NK-92 (cell line): Measurements from ENCODE around the gene CMC2.

Source experiments
- DNase-seq: peaks from one replicate; lab custom pipeline; 2025; ENCODE audit not compliant: unreplicated experiment; lab: John Stamatoyannopoulos, UW

CMC2 gene

DNA sequence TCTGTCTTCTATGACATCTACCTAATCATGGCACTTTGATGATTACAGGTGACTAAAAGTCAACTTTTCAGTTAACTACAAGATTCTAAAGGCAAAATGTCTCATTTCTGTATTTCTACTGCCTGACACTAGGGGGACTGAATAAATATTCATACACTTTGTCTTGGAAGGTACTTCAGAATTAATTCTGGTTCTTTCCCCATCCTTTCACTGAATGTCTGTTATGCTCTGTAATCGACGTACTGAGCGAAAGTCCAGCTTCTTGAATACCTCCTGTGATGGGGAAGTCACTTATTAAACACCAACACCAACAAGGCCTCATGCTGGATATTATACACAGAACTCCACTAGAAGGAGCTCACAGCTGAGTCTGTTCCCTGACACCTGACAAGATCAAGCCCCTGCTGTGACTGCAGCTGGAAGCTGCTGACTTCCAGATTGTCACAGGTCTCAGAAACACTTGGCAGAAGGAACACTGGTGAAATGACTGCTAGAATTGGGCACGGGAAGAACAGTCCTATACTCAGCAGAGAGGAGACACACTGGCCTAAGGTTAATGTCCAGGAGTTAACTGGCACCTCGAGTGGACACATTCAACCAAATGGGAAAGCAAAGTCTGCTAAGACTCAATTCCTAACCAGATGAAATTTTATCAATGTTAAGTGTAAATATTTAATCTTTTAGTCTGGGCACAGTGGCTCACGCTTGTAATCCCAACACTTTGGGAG, 31.9 kb downstream of the CMC2 start:
- no peak for DNase-seq

DNA sequence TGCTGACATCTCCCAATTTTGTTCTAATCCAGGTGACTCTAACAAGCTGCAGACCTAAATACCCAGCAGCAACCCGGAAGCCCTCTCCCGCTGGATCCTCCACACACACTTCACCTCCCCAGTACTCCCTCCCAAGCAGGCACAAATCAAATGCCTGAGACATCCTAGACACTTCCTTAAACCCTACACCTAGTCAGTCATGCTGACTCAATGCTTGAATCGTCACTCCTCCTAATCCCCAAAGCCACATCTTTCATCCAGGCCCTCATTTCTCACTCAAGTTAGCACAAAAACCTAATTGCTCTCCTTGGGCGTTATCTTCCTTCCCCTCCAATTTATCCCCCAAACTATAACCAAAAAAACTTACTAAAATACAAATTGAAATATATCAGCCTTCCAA, 32.7 kb downstream of the CMC2 start:
- DNase-seq: no peak

DNA sequence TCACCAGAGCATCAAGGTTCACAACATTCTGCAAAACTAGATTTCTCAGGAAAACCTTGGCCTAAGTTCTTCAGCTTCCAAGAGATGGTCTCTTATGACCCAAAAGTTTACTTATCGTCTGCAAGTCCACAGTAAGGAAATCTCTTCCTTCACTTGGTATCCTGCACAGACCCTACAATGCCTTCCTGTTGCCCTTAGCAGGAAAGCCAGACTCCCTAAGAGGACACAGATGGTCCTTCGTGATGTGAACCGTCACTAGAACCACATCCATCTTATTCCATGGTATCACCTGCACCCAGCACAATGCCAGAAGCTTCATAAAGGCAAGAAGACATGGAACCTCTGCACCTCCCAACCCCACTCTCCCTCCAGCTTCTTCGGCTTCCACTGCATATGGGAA, 34.1 kb downstream of the CMC2 start:
- DNase-seq: no peak

- DNase-seq: no peak
Measured at GRCh38 chr16:80971819-80972218, 34.9 kb downstream of the CMC2 start.

GRCh38 chr16:80969114-80969484, 37.6 kb downstream of the CMC2 start:
- no peak for DNase-seq

DNA sequence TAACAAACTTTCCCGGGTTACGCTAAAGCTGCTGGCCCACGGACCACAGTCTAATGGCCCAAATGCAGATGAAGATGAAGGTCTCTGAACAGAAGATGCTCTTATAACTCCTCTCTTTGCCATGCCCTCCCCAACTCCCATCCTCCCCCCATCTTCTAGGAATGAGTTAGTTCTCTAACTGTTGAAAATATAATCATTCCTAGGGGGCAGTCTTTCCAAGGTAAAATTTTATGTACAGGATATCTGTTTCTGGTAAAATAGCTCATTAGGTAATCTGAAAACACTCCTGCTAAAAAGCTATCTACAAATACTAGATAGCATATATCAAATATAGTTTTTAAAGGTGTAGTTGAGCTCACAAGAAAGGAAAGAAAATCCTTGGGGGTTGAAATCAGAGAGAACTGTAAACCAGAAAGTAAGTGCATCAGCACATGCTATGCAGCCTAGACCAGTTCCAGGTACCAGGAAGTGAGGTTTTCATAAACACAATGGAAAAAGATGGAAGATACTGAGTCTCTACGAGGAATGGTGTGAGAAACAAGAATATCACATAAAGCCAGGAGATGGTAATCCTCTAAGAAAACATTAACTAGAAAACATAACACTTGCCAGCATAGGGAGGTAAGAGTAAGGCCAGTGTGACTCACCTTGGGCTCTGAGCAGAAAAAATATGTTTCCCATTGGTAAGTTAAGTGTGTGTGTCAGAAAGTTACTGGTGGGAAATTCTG, 38.1 kb downstream of the CMC2 start:
- DNase-seq: no peak

- DNase-seq: no peak
Measured at GRCh38 chr16:80966617-80967016, 40.1 kb downstream of the CMC2 start.

DNA sequence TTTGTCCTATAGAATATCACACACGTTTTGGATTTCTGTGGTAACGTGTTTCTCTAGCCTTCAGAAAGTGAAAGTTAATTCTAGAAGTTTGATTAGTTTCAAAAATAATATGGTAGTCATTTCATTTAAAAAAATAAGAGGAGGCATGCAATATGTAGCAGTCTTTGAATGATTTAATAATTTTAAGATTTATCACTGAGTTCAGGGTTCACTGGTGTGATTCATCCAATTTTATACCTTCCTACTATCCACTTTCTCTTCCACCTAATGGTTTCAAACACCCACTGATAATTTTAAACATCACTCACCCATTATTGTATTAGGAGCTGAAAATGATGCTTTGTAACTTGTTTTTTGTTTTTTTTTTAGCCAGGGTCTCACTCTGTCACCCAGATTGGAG, 42.3 kb downstream of the CMC2 start:
- no peak for DNase-seq

DNA sequence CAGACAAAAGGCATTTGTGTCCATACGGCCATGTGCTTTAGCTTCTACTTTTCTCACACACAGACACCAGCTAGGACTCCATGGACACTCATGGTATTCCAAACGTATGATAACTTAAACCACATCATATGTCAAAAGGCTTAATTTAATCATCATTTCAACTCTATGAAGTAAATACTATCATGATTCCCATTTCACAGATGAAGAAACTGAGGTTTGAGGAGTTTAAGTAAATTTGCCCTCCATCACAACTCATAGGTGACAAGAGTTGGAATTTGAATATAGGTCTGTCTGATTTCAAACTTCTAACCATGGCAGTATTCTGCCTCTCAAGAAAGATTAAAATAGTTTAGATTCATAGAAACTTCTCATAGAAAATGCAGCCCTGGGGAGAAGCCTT, 43.8 kb downstream of the CMC2 start:
- no peak for DNase-seq

DNA sequence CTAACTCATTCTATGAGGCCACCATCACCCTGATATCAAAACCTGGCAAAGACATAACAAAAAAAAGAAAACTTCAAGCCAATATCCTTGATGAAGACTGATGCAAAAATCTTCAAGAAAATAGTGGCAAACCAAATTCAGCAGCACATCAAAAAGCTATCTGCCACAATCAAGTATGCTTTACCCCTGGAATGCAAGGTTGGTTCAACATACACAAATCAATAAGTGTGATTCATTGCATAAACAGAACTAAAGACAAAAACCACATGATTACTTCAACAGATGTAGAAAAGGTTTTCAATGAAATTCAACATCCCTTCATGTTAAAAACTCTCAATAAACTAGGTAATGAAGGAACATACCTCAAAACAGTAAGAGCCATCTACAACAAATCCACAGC, 48.4 kb downstream of the CMC2 start:
- DNase-seq: no peak

DNA sequence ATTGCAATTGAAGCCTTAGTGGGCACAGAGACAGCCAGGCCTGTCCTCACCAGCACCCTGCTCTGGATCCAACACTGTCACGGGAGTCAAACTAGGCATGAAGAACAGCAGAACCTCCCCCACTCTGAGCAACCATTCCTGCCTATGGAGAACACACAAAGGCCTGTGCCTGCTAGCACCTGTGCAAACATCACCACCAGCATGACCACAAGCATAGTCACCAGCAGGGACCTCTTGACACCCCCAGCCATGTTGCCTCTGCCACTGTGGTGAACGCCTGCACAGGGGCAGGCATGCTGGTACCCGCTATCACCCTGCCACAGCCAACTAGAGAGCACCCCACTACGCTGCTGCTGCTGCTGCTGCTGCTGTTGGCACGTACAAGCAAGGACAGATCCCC, 51.7 kb downstream of the CMC2 start:
- no peak for DNase-seq

GRCh38 chr16:80948886-80949493, 57.7 kb downstream of the CMC2 start:
- no peak for DNase-seq

- DNase-seq: no peak
Measured at GRCh38 chr16:80947708-80948625, 58.7 kb downstream of the CMC2 start.

DNA sequence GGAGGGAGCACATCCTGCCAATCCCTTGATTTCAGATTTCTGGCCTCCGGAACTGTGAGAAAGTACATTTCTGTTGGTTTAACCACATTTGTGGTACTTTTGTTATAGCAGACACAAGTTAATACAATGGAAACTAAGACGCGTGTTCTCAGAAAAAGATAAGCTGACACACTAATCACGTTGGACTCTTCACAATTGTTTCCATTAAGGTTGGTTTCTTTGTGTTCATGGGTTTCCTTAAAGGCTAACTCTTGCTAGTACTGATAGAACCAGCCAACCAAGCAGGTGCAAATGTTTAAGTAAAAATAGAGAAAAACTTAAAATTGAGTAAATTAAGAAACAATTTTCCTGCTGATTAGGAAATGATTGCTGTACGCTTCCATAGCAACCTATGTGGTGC, 59.4 kb downstream of the CMC2 start:
- no peak for DNase-seq

DNA sequence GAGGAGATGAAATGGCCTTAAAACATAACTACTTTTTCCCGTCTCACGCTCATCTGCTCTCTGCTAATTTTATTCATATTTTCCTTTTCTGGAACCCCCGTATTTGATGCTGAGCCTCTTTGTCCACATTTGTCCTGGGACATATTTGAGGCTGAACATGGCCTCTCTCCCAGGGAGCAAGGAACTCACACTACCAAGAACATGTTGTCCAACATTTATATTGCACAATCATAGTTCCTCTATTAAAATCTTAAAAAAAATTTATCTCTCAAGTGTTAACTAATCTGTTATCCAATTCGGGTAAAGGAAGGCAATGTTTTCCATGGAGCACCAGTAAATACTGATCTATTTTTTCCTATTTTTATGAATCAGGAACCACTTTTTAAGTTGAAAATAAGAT, 60.2 kb downstream of the CMC2 start:
- no peak for DNase-seq

DNA sequence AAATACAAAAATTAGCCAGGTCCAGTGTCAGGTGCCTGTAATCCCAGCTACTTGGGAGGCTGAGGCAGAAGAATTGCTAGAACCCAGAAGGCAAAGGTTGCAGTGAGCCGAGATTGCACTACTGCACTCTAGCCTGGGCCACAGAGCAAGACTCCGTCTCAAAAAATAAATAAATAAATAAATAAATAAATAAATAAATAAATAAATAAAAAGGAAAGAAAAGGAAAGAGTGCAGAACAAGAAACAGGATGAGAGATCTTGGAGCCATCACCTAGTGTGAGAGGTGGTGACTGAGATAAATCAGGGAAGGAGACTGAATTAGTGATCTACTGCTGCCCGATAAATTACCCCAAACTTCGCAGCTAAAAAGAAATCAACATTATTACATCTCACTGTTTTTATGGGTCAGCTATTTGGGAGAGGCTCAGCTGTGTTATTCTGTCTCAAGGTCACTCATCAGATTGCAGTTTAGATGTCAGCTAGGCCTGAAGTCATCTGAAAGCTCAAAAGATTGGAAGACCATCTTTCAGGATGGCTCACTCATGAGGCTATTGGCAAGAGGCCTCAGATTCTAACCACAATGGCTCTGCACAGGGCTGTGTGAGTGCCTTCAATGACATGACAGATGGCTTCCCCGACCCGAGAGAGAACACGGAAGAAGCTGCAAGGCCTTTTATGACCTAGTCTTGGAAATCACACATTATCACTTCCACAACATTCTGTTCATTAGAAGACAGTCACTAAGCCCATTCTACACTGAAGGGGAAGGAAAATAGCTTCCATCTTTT, 66.4 kb downstream of the CMC2 start:
- DNase-seq: no peak

DNA sequence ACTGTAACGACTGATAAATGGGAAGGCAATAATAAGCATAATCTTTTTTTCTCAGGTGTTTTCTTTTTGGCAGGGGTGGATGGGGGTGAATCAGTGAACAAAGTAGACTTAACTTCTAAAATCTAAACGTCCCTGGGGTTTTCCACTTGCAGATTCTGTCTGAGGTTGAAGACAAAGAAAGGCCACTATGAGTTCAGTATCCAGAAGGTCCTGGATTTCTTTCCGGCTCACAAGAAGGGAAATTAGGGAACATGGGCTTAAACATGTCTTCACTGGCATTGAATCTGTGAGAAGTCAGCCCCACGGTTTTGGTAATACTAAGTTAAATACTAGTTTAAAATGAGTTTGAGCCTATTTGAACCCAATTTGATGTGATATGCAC, 67.8 kb downstream of the CMC2 start:
- no peak for DNase-seq

DNA sequence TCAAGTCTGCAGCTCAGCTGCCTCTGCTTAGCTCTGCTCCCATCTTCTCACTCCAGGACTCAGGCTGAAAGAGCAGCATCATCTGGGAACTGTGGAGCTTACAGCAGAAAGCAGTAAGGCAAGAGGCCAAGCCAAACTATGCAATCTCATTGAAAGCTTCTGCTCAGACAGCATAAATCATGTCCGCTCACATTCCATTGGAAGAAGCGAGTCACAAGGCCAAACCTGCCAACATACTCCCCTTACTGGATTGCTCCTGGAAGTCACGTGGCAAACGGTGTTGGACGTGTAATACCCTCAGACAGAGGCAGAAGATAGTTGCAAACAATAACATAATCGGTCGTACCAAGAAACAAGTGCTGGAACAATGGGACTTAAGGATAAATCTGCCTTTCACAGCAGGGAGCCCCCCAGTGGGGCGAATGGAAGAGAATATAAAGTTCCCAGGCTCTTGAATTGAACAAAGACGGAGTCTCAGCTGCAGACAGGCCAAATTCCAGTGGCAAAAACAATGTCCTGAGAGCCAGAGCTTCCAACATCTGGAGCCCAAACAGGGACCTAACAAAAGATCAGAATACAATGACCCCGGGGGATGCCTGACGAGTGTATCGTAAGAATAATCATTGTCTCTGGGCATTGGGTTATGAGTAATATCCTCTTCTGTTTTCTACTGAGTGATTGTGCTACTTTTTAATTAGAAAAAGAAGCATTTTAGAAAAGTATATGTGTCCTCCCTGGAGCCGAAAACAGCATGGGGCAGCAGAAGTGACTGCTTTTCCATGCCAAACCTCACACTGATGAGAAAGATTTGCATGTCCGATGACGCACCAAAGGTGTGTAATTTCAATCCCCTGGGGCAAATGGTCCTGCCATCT, 68.4 kb downstream of the CMC2 start:
- DNase-seq: no peak

GRCh38 chr16:80936410-80936809, 70.3 kb downstream of the CMC2 start:
- no peak for DNase-seq

- DNase-seq: no peak
Measured at GRCh38 chr16:80935691-80936090, 71.0 kb downstream of the CMC2 start.
